GM12801 (cell line): Measurements from ENCODE around the gene RRM2.

Experiments used
- TF ChIP-seq, protein P1 (sequence below): IDR thresholded peaks from one replicate; pipeline ENCODE4 v1.5.1; 2011; ENCODE audit warnings: control low read depth; ENCODE audit not compliant: insufficient read length; ENCODE audit errors: extremely low read depth

The RRM2 gene

DNA sequence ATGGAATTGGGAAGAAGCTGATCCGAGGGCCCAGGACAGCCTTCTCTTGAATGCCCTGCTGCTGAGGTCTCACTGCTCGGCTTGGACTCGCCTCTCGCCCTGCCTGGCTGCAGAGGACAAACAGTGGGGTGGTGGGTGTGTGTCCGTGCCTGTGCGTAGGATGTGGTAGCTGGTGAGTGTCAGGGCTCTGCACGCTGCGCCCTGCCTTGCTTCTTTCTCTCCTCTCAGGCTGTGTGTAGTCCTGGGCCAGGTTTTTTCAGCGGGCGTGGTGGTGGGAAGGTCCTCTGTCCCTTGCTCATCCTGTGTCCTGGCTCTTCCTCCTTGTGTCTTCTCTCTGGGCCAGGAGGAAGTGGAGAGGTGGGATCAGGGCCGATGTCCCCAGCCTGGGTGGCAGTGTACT lies 44.8 kb downstream of the RRM2 start:
- TF ChIP-seq, protein P1, sequence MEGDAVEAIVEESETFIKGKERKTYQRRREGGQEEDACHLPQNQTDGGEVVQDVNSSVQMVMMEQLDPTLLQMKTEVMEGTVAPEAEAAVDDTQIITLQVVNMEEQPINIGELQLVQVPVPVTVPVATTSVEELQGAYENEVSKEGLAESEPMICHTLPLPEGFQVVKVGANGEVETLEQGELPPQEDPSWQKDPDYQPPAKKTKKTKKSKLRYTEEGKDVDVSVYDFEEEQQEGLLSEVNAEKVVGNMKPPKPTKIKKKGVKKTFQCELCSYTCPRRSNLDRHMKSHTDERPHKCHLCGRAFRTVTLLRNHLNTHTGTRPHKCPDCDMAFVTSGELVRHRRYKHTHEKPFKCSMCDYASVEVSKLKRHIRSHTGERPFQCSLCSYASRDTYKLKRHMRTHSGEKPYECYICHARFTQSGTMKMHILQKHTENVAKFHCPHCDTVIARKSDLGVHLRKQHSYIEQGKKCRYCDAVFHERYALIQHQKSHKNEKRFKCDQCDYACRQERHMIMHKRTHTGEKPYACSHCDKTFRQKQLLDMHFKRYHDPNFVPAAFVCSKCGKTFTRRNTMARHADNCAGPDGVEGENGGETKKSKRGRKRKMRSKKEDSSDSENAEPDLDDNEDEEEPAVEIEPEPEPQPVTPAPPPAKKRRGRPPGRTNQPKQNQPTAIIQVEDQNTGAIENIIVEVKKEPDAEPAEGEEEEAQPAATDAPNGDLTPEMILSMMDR = no peak

DNA sequence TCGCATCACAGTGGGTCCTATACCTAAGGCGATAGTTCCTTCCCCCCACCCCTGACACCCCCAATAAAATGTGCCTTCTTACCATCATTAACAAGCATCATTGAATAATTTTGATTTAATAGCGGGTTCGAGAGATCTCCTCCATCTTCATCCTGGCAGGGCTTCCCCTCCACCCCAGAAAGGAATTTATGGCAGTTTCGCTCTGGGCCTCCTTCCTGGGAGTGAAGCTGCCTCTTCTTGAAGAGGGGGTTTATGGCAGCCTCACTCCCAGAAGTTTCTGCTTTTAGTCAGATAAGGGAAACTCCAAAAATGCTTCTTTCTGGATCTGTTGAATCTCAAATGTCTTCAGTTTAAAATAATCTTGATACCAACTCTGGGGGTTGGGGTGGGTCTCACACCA lies 45.7 kb downstream of the RRM2 start:
- TF ChIP-seq, protein P1 = no peak

DNA sequence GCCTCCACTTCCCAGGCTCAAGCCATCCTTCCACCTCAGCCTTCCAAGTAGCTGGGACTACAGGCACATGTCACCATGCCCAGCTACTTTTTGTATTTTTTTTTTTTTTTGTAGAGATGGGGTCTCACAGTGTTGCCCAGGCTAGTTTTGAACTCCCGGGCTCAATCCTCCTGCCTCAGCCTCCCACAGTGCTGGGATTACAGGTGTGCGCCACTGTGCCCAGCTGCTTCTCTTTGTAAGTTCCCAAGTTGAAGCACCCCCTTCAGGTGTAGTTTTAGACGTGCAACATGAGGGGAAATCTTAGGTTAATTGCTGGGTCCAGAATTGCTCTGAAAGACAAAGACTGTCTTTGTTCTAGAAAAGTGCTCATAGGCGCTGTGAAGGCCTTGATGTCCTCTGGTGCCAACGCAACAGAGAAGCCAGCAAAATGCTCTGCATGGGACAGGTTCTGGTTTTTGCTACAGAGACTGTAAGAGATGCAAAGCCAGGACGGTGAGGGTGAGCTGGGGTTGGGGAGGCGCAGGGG lies 46.6 kb downstream of the RRM2 start:
- TF ChIP-seq, protein P1 = no peak

DNA sequence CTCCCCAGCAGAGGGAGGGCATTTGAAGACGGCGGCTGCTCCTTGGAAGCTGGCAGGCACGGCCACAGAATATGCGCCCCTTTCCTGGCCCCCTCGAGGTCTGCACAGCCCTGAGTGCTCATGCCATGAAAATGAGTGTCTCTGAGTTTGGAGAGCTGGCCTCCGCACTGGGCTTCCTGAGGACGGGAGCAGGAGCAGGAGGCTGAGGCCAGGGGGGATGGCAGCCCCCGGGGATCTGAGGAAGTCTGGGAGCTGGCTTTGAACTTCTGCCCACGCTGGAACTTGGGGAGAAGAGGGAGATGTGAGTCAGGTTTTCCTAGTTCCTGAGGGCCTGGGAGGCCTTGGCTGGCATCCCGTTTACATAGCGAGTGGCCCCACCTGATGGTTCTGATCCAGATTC lies 47.0 kb downstream of the RRM2 start:
- TF ChIP-seq, protein P1 = no peak

DNA sequence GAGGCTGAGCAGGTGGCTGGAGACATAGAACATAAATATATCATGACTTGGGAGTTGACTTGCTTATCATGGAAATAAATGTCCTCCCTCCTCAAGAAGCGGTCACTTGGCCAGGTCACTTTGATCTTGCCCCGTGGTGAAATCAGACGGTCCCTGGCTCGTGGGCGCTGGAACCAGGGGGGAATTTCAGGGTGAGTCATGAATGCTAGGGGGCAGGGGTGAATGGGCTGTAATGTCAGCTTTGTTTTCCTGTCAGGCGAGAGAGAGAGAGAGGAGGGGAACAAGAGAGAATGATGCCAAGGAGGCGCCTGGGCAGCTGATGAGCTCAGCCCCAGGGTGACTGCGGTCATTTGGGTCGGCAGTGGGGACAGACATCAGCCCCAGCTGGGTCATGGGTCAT lies 47.7 kb downstream of the RRM2 start:
- TF ChIP-seq, protein P1 = no peak

DNA sequence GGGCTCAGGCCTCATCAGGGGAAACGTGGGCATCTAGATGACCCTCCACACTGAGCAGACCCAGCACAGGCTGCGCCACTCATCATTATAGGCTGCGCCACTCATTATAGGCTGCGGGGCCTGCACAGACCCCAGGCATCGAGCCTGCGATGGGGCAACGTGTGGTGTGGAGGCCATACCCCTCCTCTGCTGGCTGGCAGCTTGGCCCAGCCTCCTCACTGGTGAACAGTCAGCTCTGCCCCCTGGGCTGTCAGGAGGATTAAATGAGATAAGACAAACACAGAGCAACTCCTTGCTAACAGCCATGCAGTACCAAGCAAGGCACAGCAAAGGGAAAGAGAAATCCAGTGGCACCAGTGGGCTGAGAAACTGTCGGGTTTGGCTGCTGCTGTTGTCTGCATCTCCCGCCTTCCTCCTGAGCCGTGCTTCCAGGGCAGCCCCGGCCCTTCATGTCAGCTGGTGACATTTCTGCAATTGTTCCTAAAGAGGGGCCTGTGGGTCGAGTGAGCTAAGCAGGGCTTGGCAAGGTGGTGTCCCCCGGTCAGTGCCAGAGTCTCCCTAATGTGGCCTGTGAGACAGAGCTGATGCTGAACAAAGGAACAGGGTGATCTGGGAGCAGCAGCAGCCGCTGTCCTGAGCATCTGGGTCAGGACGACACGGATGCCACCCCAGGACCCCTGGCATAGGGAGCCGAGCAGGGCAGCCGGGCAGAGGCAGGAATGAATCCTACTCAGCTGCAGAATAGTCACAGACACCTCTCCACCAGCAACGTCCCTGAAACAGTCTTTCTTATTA lies 48.7 kb downstream of the RRM2 start:
- TF ChIP-seq, protein P1 = no peak

DNA sequence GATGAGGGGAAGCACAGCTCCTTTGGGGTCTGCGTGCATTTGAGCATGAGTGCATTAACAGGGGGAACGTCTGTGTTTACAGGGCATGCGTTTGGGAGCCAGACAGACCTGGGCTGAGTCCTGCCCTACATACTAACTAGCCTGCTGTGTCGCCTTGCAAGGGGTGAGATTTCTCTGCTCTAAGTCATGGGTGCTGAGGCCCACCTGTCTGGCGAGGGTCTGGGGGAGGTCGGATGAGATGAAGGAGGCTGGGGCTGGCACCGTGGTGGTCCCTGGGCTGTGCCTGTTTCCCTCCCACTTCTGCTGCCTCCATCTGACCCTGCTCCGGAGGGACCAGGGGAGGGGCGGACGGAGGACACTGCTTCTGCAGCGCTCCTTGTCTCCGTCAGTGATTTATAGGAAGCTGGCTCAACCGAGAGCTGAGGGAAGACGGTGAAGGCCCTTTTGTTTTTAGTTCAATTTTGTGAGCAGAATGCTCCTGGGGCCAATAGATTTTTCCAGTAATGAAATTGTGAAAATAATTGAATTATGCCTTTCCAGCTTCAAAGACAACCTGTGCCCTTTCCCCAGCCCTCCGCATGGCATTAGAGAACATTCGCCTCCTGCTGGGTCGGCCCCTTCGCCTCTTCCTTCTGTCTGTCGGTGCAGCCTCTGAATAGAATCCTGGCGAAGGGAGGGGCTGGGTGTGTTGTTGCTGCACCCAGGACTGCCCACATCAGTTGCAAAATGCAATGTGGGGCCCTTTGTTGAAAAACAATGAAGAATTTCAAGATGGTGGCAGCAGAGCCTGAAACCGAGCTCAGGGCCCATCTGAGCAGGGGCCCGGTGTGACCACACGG lies 49.7 kb downstream of the RRM2 start:
- TF ChIP-seq, protein P1 = no peak
